ENCODE results near the gene TPP2.

TPP2 gene

GRCh38 chr13:102694937-102695336, 98.2 kb downstream of the TPP2 start, which contains the start of gene METTL21C:
TSS of gene METTL21C (minus strand) at chr13:102695044. CDS start at chr13:102694498, 546 bp downstream.
- no peak for DNase-seq

- DNase-seq, result no peak
Observed at GRCh38 chr13:102696465-102696864, 99.7 kb downstream of the TPP2 start.

GRCh38 chr13:102697264-102697663, 100.5 kb downstream of the TPP2 start:
- no peak for DNase-seq

- DNase-seq, result no peak
Observed at GRCh38 chr13:102697929-102698648, 101.3 kb downstream of the TPP2 start.

- no peak for DNase-seq
Observed at GRCh38 chr13:102698649-102698980, 101.8 kb downstream of the TPP2 start.

- no peak for DNase-seq
Observed at GRCh38 chr13:102699504-102699903, 102.7 kb downstream of the TPP2 start.

- peak; percentile 39 for DNase-seq
Observed at GRCh38 chr13:102700088-102701031, 103.6 kb downstream of the TPP2 start.

GRCh38 chr13:102701331-102701730, 104.5 kb downstream of the TPP2 start:
- no peak for DNase-seq

GRCh38 chr13:102702965-102703725, 106.4 kb downstream of the TPP2 start:
- DNase-seq, result peak; percentile 45

GRCh38 chr13:102703726-102704035, 106.9 kb downstream of the TPP2 start:
- no peak for DNase-seq

- DNase-seq, result no peak
Observed at GRCh38 chr13:102704238-102705058, 107.7 kb downstream of the TPP2 start.

GRCh38 chr13:102707467-102707866, 110.7 kb downstream of the TPP2 start:
- DNase-seq, result peak; percentile 94

- DNase-seq, result no peak
Observed at GRCh38 chr13:102708211-102708610, 111.4 kb downstream of the TPP2 start.

- DNase-seq, result no peak
Observed at GRCh38 chr13:102708991-102709390, 112.2 kb downstream of the TPP2 start.

GRCh38 chr13:102709536-102709935, 112.8 kb downstream of the TPP2 start:
- DNase-seq, result no peak

- DNase-seq, result peak; percentile 20
Observed at GRCh38 chr13:102710261-102710679, 113.5 kb downstream of the TPP2 start.

GRCh38 chr13:102715447-102715846, 118.7 kb downstream of the TPP2 start:
- DNase-seq, result no peak

GRCh38 chr13:102718746-102719145, 122.0 kb downstream of the TPP2 start:
- no peak for DNase-seq

GRCh38 chr13:102721800-102722231, 125.0 kb downstream of the TPP2 start:
- no peak for DNase-seq

- peak; percentile 55 for DNase-seq
Observed at GRCh38 chr13:102724923-102725322, 128.1 kb downstream of the TPP2 start.

- no peak for DNase-seq
Observed at GRCh38 chr13:102726430-102726829, 129.6 kb downstream of the TPP2 start.
